T-helper 1 cell treated with Interleukin-12 subunit alpha and Interleukin-12 subunit beta and Interleukin-4 antibody, amounts not matched to agents 30 ng/mL and 1 ng/mL, for 36 hours (primary cell): ENCODE results near the gene TFIP11. TPM values are rescaled to one million over a fixed set of nuclear protein-coding genes. Genes with fewer than 3 reads are reported as not detected.

Experiments
- intact Hi-C: fragments of 100-400 bp; cut with micrococcal nuclease; formaldehyde crosslinking; loops from one replicate; pipeline ENCODE4 v1.15.1; 2024
- total RNA-seq: library from RNA; stranded (reverse); gene quantifications from 2 replicates; pipeline ENCODE4 v1.2.3, GENCODE V29; 2022

The TFIP11 gene
- 62.8 and 64.1 TPM in 2 replicates for total RNA-seq

DNA sequence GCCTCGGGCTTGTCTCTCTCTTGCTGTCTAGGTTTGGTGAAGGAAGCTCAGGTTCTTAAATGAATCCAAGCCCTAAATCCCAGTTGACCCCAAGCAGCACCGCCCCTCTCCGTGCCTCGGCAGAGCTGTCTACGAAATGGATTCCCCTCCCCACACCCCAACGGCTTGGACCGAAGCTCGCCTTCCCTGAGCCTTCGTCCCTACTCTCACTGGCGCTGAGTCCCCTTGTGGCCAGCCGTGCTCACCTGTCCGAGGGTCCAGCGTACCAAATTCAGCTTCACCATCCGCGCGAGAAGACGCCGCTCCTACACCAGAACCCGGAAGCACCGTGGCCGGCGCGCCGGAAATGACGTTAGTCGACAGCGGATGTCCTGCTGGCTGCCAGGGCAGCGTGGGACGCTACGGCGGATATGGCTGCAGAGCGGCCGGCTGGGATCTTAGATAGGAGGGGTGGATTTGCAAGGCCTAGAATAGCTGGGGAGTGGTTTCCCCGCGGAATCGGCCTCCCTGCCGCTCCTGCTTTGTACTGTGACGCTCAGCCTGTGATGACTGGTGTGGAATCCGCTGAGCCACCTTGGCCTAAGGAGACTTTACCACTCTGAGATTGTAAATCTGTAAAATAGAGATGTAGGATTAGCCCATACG, at the start of gene TFIP11:
TFIP11 (minus strand) TSS at position 325 of the 645 bp plus-strand sequence. CDS start 2,201 bp downstream, outside the sequence.
- intact Hi-C loops: loop anchor here (1.0 to 2.0 kb wide), 7 partner anchors 9 to 160 kb away; partner anchors contain the start of genes HPS4, MIAT, SRRD and TPST2

DNA sequence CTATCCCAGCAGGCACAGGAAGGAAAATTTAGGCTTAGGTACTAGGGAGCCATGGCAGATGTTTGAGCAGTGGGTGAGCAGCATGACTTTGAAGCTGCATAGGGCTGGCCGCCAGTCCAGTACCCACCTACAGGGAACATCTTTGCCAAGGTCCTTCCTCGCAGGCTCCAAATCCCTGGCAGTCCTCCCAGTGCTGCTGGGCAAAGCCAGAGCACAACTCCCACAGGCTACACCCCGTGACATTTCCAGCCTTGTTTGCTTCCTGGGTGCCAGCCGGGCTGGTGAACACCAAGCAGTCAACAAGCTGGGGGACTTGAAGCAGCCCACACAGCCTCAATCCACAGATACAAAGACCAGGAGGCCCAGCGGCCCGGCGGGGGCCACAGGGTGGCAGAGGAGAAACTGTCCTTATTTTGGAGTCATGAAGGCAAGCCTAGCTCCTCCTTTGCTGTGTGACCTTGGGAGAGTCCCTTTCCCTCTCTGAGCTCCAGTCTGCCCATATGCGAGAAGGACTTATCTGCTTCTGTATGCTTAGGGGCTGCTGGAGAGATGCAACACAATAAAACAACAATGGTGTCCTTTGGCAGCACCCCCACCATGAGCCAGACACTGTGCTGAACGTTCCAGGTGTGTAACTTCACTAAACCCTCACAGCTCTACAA, 49.6 kb upstream of the TFIP11 start:
- intact Hi-C loops: no loop called here

DNA sequence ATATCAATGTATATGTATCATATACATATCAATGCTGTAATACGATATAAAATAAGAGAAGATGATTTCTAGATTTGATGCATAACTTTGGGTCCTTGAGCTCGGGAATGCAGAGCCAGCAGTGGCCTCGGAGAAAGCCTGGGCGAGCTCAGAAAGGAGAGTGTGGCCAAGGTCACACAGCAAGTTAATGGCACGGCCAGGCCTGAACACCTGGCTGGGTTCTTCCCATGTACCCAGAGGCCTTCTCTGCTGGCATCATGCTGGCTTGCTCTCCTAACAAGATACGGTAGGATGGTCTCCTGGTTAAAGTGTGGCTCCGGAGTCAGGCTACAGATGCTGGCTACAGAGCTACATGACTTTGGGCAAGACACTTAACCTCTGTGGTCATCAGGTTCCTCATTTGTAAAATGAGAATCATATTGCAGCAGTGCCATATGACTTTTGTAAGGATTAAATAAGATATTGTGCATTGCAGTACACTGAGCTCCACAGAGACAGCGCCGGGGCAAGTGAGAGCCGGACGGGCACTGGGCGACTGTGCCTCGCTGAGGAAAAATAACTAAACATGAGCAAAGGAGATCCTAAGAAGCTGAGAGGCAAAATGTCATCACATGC, 47.8 kb upstream of the TFIP11 start:
- intact Hi-C loops: no loop called here

DNA sequence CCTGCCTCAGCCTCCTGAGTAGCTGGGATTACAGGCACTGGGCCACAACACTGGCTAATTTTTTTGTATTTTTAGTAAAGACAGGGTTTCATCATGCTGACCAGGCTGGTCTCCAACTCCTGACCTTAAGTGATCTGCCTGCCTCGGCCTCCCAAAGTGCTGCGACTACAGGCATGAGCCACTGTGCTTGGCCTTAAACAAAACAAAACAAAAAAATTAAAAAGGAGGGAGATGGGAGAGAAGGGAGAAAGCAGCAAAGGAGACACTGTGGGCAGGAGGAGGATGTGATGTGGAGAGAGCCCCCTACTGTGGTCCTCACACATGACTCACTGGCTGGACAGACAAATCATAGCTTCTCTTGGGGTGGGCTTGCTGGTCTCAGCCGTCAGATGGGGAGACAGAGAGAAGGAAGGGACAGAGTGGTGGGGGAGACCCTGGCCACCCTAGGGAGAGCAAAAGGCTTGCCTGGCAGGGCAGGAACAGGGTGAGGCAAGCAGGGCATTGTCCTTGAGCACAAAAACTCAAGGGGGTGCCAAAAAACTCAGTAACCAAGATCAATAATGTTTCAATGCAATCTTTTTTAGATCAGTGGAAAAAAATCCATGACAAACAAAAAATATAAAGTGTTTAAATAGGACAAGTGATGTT, 46.1 kb upstream of the TFIP11 start:
- intact Hi-C loops: no loop called here

DNA sequence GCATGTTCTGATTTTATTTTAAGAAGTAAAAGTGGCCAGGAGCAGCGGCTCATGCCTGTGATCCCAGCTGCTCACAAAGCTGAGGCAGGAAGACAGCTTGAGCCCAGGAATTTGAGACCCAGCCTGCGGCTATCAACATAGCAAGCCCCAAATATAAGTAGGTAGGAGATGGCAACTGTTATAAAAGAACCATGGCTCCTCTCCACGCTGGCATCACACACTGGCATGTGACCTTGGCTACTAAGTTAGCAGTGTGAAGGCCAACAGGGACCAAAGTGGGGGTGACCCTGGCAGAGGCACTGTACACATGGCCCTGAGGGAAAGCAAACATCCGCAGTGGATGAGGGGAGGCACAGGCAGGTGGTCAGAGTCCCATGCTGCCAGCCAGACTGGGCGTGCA, 44.6 kb upstream of the TFIP11 start:
- intact Hi-C loops: no loop called here

DNA sequence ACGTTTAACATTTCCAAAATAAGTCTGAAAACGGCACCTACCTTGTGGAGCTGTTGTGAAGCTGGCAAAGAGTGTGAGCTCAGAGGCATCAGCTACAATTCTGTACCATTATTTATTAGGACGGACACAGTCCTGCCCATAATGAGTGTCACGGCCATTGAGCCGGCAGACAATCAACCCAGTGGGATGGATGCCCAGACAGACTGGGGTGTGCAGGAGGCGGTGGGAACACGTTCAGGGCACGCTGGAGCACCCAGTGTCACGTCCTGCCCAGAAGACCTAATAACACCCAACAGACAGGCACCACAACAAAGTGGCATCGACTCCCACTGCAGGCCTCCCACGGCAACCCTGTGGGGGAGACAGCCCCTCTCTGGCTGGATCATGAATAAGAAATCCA, 43.2 kb upstream of the TFIP11 start:
- intact Hi-C loops: no loop called here

DNA sequence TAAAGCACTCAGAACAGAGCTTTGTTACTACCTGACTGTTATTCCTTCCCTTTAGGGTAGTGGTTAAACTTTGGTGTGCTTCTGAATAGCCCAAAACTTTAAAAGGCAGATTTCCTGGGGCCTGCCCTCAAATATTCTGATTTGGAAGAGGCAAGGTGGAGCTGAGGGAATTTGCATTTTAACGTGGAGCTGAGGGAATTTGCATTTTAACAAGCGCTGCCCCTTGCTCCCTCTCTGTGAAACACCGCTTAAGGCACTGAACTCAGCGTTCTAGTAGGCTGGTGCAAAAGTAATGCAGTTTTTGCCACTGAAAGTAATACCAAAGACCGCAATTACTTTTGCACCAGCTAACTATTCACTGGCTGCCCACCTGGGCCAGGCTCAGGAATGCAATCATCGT, 42.7 kb upstream of the TFIP11 start:
- intact Hi-C loops: no loop called here

DNA sequence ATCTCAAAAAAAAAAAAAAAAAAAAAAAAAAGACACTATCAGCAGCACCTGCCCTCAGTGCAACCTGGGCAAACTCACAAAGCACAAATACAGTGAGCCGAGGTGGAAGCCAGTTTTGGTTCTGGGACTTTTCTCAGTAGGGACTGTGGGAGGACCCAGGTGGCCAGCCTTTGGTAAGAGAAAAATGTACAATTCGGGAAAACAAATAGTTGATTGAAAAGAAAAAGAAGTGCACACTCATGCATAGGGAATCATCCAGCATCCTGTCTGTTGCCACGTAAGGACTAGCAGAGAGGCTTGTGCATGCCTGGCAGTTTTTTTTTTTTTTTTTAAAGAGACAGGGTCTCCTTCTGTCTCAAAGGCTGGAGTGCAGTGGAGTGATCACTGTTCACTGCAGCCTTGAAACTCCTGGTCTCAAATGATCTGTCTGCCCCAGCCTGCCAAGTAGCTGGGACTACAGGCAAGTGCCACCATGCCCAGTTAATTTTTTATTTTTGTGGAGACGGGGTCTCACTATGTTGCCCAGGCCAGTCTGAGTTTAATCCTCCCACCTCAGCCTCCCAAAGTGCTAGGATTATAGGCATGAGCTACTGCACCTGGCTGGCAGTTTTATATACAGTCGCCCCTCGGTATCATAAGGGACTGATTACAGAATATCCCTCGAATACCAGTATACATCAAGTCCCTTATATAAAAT, 40.9 kb upstream of the TFIP11 start:
- intact Hi-C loops: loop anchor here (2.0 kb wide), 1 partner anchor 68 kb away; no protein-coding TSS in a partner anchor

DNA sequence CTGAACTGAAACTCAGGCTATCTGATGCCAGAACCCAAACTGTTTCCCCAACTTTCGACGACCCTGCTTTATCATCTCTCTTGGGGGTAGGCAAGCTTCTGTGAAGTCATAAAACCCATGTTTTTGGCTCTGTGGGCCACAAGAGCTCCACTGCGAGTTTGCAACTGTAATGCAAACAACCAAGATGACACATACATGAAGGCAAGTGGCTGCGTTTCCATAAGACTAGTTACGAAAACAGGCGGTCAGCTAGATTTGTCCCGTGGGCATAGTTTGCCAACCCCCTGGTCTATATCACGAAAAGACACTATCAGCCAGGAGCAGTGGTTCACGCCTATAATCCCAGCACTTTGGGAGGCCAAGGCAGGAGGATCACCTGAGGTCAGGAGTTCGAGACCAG, 40.2 kb upstream of the TFIP11 start:
- intact Hi-C loops: loop anchor here (2.0 kb wide), 1 partner anchor 68 kb away; no protein-coding TSS in a partner anchor

DNA sequence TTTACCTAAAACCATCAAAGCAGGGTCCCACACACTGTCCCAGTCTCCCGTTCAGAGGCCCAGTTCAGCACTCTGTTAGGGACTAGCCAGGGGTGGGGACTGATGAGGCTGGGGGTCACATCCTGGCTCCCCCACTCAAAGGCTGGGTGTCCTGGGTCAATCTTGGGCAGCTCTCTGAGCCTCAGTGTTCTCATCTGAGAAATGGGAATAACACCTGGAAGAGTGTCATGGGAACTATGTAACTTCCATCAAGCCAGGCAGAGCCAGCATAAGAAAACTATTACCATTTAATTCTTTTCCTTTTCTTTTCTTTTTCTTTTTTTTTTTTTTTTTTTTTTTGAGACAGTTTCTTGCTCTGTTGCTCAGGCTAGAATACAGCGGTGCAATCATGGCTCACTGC, 39.3 kb upstream of the TFIP11 start:
- intact Hi-C loops: no loop called here

DNA sequence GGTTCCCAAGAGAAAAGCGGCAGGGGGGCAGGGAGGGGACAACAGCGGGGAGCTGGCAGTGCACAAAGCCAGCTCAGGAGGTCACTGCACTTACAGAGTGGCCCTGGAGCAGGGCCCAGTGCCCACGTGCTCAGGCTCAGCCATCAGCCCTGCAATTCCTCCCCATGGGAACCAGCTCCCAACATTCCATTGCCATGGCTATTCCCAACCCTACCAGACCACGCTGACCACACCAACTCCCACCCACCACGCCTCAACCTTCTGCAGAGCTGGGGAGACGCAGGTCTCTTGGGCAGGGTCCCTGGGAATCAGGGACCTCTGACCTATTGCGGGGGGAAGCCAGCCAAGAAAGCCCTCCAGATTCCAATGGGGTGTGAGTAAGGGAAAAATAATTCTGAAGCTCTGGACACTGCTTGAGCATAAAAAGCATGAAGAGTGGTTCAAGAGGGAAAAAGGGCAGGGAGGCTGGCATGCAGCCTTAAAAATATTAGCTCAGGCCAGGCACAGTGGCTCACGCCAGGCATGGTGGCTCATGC, 38.3 kb upstream of the TFIP11 start:
- intact Hi-C loops: no loop called here

DNA sequence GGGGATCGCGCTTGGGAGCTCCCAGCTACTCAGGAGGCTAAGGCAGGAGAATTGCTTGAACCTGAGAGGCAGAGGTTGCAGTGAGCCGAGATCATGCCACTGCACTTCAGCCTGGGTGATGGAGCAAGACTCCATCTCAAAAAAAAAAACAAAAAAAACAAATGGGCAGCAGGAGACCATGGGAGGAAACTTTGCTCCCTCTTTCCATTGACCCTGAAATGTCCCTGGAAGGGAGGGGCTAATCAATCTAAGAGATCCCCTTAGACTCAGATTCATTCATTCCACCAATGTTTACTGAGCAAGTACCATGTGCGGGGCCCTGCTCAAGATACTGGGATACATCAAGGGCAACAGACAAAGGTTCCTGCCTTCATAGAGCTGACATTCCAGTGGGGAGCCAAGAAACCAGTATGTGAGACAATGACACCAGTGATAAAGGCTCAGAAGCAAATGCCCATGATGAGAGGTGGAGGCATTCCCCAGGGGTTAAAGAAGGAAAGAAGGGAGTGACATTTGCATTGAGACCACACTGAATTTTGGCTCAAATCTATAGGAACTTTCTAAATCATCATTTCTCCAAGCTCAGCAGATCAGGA, 37.7 kb upstream of the TFIP11 start:
- intact Hi-C loops: loop anchor here (2.0 to 5.0 kb wide), 2 partner anchors 37 to 42 kb away; partner anchors contain the start of genes TFIP11 and TPST2

DNA sequence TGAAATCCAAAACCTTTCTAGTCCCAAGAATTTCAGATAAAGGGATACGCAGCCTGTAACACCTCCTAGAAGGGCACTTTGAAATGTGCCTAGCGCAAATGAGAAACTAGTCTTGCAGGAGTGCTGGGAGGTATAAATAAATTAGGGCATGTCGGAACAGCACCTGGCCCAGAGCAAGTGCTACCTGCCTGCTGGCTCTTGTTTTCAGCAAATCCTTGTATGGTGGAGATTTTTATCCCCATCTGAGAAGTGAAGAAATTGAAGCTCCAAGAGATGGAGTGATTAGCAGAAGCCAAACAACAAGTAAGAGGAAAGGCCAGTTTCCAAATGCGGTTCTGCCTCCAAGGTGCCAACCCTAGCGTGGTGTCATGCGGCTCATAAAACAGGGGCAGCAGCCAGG, 36.7 kb upstream of the TFIP11 start:
- intact Hi-C loops: loop anchor here (2.0 to 5.0 kb wide), 2 partner anchors 36 to 43 kb away; partner anchors contain the start of genes TFIP11 and TPST2

DNA sequence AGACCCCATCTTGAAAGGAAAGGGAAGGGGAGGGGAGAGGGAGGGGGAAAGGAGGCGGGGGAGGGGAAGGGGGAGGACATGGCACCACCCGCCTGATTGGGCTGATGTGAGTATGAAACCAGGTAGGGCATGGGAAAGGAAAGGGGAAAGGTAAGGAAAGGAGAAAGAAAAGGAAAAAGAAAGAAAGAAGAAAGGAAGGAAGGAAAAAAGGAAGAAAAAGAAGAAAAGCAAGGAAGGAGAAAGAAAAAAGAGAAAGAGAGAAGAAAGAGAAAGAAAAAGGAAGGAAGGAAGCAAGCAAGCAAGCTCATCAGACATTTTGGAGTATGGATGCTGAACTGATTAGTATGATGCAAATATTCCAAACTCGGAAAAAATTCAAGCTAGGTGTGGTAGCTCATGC, 36.0 kb upstream of the TFIP11 start:
- intact Hi-C loops: loop anchor here (2.0 to 5.0 kb wide), 2 partner anchors 36 to 44 kb away; partner anchors contain the start of genes TFIP11 and TPST2

DNA sequence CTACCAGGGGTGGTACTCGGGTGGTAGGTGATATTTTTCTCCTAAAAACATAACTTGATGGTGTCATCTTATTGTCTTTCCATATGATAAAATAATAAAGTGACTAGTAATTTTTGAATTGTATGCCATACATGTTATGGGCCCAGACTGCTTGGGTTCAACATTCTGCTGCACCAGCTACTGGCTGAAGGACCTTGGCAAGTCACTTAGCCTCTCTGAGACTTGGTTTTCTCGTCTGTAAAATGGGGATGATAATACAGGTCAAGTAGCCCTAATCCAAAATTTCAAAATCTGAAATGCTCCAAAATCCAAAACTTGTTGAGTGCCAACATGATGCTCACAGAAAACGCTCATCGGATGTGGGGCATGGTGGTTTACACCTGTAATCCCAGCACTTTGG, 35.6 kb upstream of the TFIP11 start:
- intact Hi-C loops: loop anchor here (2.0 to 5.0 kb wide), 2 partner anchors 35 to 44 kb away; partner anchors contain the start of genes TFIP11 and TPST2

DNA sequence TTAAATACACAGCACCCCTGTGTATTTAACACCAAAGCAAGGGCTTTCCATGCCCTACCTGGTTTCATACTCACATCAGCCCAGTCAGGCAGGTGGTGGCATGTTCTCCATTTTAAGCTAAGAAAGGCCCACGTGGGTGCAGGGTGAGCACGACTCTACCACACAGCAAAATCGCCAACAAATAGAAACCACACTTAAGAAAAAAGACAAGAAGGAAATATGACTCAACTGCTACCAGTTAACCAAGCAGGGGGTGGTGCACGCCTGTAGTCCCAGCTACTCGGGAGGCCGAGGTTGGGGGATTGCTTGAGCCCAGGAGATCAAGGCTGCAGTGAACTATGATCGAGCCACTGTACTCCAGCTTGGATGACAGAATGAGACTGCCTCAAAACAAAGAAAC, 35.2 kb upstream of the TFIP11 start:
- intact Hi-C loops: loop anchor here (5.0 kb wide), 1 partner anchor 45 kb away; the partner anchor contains the start of gene TPST2

DNA sequence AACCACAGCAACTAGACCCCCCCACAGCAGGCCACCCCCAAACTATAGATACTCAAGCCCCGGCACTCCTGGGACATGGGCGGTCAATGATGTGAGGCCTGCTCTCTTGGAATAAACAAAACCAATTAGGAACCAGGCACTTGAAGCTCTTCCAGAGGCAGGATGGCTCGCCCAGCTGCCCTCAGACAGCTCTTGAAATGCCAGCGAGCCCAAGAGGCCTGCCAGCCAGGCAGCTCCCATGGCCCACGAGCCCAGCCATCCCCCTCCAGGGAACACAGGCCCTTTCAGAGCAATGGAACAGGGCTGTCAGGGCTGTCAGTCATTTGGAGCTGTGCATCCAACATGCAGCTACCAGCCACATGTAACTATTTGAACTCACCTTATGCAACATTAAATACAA, 34.0 kb upstream of the TFIP11 start:
- intact Hi-C loops: loop anchor here (5.0 kb wide), 1 partner anchor 46 kb away; the partner anchor contains the start of gene TPST2

DNA sequence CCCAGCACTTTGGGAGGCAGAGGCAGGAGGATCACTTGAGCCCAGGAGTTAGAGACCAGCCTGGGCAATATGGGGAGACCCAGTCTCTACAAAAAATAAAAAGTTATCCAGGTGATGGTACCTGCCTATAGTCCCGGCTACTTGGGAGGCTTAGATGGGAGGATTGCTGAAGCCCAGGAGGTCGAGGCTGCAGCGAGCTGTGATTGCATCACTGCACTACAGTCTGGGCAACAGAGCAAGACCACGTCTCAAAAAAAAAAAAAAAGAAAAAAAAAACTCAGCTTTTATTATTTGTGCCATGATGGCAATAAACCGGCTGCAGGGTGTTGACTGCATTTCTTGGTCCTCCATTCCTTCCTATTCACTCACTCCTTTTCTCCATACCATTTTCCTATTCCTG, 33.6 kb upstream of the TFIP11 start:
- intact Hi-C loops: loop anchor here (5.0 kb wide), 1 partner anchor 46 kb away; the partner anchor contains the start of gene TPST2

DNA sequence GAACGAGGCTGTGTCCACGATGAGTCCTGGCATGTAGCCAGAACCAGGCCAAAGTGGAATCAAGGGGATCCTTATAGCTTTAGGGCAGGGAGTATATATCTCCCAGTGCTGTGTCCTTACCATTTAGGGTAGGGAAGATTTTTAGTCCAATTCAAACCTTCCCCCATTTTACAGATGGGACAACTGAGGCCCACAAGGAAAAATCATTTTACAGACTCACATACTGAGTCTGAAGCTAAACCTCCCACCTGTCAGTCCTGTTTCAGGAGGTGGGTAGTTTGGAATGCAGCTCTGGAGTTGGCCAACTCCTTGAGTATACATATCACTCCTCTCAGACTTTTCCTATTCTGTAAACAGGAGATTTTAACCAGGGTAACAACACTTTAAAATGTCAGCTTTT, 33.1 kb upstream of the TFIP11 start:
- intact Hi-C loops: loop anchor here (5.0 kb wide), 1 partner anchor 47 kb away; the partner anchor contains the start of gene TPST2

DNA sequence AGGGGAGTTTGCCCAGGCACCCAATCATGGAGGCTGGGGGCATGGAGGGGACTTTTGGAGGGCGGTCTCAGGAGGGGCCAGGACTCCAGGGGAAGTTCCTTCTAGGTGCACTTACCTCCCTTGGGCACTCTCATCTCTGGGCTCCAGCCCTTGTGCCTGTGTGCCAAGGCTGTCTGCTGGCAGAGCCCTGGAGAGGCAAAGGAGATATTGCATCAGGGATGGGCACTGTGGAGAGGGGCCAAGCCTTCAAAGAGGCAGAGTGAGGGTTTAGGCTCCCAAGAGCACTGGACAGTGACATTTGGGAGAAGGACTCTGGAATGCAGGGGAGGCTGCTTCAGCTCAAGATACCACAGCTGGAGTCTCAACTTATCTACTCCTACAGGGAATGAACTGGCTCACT, 32.2 kb upstream of the TFIP11 start:
- intact Hi-C loops: no loop called here
